GM18909 (cell line): ENCODE data around the gene BTBD16.

Experiments
- ATAC-seq: cut with Tn5 transposase; IDR thresholded peaks from one replicate; pipeline ENCODE4 v1.9.1; 2021; ENCODE audit warnings: mild to moderate bottlenecking; ENCODE audit not compliant: unreplicated experiment, poor library complexity

BTBD16 gene

DNA sequence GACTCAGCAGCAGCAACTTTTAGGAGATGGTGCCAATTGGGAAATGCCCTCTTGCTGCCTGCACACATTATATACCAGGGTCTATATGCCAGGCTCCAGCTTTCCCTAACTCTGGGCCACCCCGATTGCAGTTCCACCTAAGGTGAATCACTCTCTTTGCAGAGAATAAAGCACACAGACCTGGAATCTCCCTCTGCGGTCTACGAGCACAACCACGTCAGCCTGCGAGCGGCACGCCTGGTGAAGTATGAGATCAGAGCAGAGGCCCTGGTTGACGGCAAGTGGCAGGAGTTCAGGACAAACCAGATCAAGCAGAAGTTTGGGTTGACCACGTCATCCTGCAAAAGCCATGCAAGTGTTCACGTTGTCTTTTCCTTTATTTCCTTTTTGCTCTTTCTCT is 65.2 kb downstream of the BTBD16 start:
- ATAC-seq: no peak

DNA sequence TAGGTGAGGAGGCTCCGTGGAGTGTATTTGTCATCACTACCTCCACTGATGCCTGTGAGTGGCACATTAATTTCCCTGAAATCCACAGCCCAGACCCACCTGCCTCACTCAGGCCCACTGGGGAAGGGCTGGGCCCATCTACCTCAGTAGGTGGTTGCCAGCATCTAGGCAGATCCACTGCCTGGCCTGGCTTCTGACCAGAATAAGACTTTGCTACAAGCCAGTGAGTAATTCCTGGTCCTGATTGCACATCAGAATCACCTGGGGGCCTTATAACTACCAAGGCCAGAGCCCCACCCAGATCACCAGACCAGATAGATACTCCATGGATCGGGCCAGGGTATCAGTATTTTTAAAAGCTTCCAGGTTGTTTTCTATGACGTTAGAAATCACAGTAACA is 65.9 kb downstream of the BTBD16 start:
- ATAC-seq: no peak

DNA sequence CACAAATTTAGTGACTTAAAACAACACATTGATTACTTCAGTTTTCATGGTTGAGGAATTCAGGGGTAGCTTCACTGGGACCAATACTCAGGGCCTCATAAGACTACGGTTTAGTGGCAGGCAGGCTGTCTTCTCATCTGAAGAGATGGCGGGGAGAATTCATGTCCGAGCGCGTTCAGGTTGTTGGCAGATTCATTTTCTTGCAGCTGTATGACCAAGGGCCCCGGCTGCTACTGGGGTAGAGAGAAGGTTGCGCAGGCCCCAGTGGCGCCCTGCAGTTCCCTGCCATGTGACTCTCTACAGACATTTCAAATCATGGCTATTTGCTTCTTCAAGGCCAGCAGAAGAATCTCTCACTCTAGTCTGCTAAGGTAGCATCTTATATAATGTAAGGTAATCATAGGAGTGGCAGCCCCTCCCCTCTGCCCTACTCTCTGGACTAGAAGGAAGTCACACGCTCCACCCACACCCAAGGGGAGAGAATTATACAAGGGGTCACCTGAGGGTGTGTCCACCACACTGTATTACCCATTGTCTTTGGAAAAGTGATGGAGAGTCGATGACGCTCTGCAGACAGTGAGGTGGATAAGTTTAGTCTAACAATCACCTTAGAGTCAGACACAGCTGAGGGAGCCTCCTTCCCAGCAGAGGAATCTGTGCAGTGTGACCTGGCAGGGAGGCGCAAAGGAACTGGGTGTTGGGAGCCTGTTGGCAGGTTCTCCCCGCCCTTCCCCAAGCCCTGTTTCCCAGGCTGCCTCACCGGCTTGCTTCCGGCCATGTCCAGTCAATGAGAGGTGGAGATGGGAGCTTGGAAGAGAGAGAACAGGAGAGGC is 67.7 kb downstream of the BTBD16 start:
- no peak for ATAC-seq

DNA sequence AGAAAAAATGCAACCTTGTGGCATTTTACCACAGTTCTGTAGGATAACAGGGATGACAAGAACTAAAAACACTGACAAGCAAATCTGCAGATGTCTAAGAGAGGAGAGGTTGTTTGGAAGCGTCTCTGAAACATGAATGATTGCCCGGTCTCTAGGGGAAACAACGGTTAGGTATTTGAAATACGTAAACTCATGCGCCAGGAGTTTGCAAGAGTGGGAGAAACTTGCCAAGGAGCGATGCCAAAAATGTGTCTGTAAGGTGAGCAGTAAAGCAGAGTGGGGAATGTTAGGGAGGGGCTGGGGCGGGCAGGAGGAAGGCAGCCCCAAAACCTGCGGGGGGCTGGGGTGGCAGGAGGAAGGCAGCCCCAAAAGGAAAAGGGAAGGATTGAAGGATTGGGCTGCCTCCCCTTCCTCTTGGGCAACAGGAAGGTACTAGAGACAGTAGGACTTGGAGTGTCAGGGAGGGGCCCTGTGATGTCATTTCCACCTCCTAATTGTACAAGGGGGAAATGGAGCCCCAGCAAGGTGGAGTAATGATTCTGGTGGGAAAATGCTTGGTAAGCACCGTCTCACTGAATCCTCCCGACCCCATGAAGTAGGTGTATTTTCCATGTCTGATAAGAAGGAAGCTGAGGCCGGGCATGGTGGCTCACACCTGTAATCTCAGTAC is 70.2 kb downstream of the BTBD16 start:
- no peak for ATAC-seq

DNA sequence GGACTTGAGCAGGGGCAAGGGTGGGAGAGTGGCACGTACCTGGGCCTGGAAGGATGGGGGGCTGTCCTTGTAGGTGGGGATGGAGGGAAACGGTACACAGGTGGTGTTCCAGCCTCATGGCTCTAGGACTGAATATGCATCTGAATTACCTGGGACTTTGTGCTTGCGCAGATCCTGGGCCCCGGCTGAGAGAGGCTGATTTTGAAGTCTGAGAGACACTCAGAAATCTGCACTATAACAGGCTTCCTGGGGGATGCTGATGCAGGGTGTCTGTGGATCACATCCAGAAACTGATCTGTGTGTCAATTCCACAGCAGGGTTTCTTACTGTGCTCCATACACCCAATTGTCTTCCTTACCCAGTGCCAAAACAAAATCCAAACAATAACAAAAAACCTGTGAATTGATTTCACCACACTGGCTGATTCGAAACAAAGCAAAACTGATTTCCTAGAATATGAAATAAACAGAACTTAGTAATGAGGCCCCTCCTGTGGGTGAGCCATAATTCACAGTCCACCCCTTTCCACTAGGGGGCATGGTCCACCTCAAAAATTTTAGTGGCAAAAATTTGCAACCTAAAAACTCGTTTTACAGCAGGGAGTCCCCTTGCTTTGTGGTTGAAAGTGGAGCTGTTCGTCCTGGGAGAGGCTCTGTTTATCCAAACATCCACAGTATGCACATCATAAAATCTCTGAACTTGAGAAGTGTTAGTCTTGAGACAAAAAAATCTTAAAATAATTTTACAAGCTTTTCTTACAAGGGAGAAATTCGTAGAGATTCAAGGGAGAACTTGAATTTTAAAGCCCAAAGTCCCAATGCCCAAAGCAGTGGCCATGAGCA is 71.4 kb downstream of the BTBD16 start:
- ATAC-seq: no peak

DNA sequence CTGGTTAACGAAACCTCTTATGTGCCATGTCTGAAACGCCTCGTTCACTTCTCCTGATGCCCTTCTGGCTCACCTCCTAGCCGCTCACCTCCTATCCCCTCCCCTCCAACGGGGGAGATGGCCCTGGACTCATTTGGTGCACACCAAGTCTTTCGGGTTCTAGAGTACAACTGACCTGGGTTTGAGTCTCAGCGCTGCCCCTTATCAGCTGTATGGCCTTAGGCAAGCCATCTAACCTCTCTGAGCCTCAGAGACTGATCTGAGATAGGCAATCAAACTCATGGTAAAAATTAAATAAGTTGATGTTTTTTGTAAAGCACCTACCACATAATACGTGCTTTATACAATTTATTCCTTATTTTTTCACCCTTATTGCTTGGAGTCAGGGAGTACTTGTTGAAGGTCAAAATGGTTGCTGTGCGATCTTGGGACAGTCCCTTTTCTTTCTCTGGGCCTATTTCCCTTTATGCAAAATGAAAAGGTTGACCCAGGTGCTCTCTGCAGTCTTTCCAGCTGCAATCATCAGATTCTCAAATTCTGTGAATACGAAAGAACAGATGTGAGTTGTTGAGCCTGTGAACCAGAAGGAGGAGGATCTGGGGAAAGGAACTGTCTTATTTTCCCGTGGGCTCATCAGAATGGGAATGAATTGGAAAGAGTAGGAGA is 72.2 kb downstream of the BTBD16 start:
- no peak for ATAC-seq

DNA sequence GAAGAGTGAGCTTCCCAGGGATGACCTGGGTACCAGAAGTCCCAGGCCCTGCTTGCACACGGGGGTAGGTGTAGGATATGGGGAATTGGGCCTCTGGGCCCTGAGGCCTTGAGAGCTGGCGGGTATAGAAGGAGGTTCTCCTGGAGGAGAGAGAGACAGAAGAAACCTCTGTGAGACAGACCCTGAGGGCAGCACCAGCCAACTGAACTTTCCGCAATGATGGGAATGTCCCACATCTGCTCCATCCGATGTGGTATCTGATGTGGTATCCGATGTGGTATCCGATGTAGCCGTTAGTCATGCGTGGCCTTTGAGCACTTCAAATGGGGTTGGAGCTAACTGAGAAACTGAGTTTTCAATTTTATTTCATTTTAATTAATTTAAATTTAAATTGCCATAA is 72.8 kb downstream of the BTBD16 start:
- ATAC-seq: no peak

DNA sequence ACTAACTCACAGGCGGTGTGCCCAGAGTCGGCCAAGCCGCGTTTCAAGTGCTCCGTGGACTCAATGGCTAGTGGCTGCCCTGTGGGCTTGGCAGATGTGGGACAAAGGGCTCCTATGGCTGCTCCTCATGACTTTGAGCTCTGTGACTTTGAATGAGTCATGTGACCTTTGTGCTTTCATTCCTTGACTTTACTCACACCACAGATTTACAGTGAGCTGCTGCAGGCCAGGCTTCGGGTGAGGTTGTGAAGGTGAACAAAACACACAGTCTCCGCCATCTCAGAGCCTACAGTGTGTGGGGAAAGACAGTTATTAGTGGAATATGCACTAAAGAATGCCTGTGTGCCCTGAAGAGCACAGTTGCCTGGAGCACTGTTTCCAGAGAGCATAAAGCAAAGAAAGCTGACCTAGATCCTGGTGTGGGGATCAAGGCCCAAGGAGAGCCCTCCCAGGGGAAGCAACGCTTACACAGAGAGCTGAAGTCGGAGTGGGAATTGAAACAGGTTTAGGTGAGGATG is 73.7 kb downstream of the BTBD16 start:
- no peak for ATAC-seq

DNA sequence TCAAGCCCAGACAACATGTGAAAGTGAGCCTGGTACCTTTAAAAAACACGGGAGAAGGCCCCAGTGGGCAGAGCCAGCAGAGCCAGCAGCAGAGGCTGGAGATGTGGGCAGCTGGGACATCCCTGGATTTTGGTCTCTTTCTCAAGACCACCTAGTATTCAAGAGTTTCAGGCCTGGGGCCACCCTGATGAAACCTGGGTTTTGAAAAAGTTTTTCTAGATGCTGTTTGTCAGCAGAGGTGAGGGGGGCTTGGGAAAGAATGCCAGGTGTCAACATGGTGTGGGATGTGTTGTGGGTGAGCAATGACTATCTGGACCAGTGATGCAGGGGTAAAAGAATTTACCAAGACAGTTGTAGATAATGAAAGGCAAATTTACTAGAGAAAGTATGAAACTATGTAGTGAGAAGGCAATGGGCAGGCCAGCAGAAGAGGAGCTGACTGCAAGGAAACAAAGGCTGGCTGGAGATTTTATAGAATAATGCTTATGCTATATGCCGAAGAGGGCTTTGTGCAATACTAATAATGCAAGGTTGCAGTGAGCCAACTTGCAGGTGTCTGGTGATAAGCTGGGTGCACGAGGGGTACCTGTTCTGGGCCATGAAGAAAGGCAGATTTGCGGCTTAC is 75.3 kb downstream of the BTBD16 start:
- ATAC-seq: no peak

DNA sequence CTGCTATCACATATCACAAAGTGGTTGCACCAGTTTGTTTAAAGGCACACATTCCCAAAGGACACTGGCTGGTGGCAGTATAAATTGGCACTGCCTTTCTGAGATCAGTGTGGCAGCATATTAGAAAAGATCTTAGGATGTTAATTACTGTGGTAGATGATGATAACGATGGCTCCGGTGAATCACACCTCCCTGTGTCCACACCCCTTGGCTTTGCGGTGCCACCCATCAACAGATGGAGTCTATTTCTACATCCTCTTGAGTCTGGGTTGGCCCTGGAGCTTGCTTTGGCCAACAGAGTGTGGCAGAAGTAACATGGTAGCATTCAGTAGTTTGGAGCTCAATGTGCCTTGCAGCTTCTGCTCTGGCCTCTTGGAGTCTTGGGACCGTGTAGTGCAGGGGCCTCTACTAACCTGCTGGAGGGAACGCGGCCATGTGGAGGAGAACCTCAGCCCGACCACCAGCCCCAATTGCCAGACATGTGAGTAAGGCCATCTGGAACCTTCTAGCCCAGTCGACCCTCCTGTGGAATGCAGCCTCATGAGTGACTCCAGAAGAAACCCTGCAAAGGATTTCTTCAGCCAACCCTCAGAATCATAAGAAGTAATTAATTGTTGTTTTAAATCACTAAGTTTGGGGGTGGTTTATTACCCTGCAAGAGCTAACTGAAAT is 76.2 kb downstream of the BTBD16 start:
- no peak for ATAC-seq

DNA sequence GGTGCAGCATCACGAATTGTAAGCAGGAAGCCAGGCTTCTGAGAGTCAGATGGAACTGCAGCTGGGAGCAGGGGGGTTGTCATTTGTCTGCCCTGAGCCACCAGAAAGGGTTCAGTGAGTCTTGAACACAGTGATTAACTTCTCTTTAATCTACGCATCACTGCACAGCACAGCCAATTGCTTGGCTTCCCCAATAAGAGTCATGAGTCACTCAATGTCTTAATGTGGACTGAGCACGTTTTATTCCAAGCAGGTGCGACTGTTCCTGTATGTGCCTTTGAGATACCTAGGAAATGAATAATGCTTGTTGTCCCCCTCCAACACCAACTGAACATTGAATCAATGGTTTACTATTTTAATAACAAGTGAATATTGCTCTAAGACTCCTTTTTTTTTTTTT is 77.4 kb downstream of the BTBD16 start:
- ATAC-seq: no peak

DNA sequence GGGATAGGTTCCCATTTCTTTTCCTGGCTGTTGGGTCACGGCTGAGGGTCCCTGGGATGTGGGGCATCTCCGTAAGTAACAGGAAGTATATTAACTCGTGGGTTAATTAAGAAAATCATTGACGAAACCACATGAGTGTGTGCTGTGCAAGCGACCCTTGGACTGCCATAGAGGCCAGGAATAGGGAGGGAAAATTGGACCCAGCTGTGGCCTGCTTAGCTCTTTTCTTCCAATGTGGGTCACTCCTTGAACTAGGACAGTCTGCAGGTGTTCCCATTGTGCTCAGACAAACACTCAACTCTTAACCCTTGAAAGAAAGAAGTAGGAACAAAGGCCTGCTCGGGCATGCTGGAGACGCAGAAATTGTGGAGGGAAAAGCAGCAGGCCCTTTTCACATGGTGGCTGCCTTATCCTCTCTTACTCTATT is 77.9 kb downstream of the BTBD16 start:
- no peak for ATAC-seq

DNA sequence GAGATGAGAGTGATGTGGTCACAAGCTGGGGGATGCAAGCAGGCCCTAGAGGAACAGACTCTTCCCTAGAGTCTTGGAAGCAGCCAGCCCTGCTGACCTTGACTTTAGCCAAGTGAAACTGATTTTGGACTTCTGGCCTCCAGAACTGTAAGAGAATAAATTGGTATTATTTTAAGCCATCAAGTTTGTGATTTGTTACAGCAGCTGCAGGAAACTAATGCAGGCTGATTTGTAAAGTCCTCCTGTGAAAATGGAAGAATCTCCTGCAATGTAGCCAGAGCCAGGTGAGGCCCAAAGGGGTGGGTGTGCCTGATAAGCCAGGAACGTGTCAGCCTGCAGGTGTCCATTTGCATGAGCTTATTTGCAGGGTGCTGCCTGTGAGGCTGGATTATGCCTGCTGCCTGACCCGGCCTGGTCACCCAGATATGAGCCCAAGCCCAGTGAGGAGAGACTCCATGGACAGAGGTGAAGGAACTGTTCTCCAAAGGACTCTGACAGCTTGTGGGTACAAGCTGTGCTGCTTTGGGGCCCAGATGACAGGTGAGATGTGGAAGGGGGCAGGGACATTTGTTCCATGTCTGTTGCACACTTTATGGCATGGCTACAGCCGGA is 78.8 kb downstream of the BTBD16 start:
- ATAC-seq: no peak

DNA sequence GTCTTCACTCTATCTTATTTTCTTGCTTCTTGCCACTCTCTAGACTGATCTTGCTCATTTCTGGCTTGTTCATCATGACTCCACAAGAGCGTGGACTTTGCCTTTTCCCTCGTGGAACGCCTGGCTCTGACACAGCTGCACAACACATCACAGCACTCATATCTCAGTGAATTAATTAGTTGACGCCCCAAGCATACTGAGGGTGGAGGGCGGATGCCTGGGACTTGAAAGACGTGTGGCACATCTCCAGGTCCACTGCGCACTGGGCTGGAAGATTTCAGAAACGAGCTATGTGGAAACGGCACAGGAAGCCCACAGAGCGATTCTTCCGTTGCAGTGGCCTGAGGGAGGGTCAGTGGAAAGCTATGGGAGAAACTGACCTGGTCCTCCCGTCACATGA is 79.8 kb downstream of the BTBD16 start:
- ATAC-seq: no peak

DNA sequence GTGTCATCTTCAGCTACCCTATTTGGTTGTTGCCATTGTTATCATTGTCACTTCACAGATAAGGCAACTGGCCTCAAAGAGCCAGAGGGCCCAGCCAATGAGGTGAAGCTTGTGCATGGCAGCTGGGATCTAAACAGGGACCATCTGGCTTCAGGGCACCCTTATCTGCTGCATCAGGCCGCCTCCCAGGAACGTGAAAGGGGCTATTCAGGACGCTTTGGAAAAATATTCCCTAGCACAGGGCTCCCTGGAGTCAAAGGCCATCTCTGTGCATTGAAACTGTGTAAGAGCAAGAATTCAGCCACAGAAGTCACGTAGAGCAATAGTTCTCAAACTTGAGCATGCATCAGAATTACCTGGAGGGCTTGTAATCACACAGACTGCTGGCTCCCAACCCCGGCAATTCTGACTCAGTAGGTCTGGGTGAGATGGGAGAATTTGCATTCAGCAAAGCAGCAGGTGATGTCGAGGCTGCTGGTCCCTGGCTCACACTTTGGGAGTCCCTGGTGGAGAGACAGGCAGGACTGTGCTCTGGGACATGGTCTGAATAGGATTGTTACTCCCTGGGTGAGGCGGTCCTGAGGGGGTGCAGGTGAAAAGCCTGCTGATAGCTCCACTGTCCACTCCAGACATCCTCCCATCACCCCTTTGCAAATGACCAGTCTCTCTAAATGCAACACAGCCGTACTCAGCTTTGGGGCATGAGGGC is 81.9 kb downstream of the BTBD16 start:
- no peak for ATAC-seq

DNA sequence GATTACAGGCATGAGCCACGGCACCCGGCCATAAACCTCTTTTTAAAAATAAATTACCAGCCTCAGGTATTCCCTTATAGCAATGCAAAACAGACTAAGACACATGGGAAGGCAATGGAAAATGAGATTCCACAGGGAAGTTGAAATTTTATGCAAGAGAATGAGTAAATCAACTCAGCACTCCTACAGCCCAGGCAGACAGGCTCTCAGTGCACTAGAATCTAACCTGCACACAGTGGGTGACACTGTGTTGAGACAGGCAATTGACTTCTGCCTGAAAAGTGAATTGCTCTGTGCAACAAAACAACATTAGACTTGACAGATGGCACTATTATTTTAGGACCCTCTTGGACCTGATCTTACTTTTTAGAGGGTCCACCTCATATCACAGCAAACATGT is 83.3 kb downstream of the BTBD16 start:
- no peak for ATAC-seq

DNA sequence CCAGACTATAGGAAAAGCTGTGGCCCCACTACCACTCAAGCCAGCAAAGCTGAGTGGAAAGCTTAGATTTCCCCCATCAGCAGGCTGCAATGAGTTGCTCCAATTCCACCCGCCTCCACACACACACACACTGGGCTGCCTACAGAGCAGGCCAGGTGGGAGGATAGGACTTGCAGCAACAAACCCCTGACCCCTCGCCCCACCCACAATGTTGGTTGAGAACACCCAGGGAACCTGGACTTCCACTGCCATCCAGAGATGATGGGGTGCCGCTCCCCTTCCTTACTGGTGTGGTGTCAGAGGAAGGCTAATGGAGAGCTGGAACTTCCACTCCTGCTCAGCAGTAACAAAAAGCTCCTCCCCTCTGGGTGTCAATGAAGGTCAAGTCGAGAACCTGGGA is 86.6 kb downstream of the BTBD16 start:
- no peak for ATAC-seq

DNA sequence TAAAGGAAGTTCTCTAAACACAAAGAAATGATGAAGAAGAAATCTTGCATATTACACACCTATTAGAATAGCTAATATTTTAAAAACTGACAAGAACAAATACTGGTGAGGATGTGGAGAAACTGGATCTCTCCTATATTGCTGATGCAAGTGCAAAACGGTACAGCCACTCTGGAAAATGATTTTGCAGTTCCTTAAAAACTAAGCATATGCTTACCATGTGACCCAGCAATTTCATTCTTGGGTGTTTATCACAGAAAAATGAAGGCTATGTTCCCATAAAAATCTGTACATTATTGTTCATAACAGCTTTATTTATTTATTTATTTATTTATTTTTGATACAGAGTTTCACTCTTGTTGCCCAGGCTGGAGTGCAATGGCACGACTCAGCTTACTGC is 88.5 kb downstream of the BTBD16 start:
- no peak for ATAC-seq
